ENCODE measurements around the gene SKI.

SKI gene

DNA sequence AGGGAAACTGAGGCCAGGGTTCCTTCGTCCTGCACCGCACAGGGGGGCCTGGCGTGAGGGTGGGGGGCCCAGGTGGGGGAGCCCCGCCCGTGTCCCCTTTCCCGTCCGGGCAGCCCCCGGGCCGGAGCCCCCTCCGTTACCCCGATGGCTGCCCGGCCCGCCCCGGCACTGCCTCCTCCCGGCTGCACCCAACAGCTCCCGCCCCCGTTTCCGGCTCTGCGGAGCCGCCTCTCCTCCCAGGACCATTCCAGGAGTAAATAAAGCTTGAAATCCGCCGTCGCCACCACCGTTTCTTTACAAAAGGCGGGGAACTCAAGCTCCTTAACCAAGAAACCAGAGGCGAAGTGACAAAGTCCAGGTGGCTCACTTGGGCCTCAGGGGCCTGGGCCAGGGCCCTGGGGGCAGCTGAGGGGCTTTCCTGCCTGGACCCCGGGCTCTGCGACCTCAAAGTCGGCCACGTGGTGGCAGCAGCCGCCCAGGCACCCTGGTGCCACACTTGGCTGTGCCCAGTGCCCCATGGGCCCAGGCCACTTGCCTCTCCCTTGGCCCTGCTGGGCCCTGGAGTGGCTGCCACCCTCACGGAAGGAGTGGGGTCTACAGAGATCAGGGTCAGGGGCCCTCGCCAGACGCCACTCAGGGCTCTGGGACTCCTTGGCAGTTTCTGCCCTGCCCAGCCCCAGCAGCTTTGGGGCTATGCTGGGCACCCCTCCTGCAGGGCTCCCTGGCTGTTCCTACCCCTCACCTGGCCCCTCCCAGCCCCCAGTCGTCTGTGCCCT lies 33.0 kb upstream of the SKI start:
- DNase-seq, result peak; percentile 90

DNA sequence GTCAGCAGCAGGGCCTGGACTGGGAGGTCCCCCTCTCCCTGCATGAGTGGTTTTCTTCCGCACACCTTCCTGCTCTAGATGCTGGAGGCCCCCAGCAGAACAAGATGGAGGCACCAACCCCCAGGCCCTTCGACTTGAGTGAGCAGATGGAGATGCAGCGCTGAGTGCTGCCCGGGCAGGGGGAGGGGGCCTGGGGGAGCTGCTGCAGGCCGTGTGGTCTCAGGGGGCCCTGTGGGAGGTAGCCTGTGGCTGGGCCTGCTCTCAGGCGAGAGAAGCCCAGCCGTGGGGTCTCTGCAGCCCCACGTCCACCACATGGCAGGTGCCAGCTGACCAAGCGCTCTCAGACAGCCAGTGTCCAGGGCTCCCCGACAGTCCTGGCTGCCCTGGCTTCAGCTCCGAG lies 32.3 kb upstream of the SKI start:
- no peak for DNase-seq

GRCh38 chr1:2196901-2197638 lies 31.0 kb upstream of the SKI start:
- no peak for DNase-seq

- no peak for DNase-seq
Observed at GRCh38 chr1:2197707-2198165, 30.4 kb upstream of the SKI start.

GRCh38 chr1:2198571-2198970 lies 29.5 kb upstream of the SKI start:
- no peak for DNase-seq

GRCh38 chr1:2199042-2199810 lies 28.9 kb upstream of the SKI start:
- peak; percentile 95 for DNase-seq

DNA sequence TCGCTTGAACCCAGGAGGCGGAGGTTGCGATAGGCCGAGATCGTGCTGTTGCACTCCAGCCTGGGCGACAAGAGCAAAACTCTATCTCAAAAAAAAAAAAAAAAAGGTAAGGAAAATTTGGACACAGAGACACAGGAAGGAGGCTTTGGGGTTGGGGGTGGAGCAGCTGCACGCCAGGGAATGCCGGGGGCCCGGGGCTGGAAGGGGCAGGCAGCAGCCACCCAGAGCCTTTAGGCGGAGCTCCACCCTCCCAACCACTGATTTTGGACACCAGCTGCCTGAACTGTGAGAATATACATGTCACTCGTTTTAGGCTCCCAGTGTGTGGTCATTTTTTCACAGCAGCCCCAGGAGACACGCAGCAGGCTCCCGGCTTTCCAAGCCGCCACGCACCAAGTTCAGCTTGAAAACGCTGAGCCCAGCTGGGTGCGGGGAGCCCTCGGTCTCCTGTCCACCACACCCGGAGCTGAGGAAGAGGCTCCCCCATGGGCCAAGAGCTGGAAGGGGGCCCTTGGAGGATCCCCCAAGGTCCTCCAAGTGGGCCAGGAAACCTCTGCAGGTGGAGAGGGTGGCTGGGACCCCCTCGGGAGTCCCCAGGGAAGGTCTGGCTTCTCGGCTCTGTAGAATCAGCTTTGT lies 27.7 kb upstream of the SKI start:
- no peak for DNase-seq

DNA sequence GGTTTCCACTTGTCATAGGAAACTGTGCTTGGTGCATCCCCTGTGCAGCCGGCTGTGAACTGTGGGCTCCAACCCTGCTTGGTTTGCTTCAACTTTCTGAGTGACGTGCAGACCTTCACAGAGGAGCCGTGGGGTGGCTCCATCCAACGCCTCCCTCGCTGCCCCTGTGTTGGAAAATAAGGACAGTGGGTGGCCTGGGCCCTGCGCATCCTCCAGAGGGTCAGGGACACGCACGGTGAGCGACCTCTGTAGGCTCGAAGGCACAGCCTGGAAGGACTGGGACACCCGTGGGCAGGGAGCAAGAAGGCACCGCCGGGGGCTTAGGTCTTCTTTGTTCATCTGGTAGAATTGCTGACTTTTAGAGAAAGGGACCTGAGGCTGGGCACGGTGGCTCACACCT lies 27.1 kb upstream of the SKI start:
- no peak for DNase-seq

GRCh38 chr1:2202008-2202575 lies 26.0 kb upstream of the SKI start:
- DNase-seq, result no peak

- no peak for DNase-seq
Observed at GRCh38 chr1:2202843-2203601, 25.1 kb upstream of the SKI start.

GRCh38 chr1:2203671-2204414 lies 24.3 kb upstream of the SKI start:
- no peak for DNase-seq

- no peak for DNase-seq
Observed at GRCh38 chr1:2204415-2205190, 23.5 kb upstream of the SKI start.

DNA sequence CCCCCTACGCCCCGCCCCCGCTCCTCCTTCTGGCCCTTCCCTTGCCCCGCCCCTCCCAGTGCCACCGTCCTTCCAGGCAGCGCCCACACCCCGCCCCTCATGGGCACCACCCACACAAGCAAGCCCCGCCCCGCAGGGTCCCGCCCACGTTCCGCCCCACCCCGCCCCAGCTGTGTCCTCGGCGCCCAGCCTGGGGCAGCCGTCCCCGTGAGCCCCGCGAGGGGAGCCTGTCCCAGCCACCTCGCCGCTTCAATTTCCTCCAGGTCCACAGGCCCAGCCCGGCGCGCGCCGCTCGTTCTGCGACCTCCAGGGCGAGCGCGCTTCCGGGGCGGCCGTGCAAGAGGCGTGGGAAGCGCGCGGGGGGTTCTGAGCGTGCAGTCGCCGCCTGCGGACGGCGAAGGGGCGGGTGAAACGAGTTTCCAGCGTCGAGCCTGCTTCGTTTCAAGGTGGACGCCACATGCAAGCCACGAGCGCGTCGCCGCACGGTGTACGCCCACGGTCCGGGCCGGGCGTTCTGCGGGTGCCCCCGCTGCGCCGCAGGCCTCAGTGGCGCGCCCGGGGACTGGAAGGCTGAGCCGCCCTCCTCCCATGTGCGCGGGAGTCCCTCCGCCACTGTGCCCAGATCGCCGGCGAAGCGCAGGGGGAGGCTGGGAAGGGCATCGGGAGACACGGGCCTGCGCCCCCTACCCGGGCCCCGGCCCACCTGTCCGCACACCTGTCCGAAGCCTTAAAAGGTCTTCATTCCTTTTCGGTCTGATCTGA lies 22.7 kb upstream of the SKI start:
- peak; percentile 97 for DNase-seq

DNA sequence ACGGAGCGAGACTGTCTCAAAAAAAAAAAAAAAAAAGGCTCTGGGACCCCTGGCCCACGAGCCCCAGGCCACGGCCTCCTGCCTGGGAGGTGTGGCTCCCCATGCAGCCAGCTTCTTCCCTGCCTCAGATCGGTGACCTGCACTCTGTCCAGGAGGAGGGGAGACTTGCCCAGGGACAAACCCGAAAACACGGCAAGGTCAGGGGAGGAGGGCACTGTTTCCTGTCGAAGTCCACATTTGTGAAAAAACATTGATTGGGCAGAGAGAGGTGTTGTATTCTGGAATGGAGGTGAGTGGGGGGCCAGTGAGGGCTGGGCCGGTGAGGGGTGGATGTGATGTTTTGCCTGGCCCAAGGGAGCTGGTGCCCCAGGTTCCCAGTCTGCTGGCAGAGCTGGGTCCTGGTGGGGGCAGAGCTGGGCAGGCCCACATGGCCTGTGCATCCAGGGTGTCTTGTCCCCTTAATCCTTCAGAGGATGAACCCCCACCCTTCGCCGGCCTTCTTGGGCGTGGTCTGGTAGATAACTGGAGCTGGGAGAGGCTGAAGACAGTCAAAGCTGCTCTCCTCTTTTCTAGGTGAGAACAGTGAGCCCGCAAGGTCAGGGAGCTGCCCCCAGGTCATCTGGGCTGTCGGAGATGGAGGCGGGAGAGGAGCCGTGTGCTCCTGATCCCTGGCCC lies 21.2 kb upstream of the SKI start:
- DNase-seq, result no peak

GRCh38 chr1:2208309-2209239 lies 19.5 kb upstream of the SKI start:
- no peak for DNase-seq

- no peak for DNase-seq
Observed at GRCh38 chr1:2209400-2210083, 18.6 kb upstream of the SKI start.

DNA sequence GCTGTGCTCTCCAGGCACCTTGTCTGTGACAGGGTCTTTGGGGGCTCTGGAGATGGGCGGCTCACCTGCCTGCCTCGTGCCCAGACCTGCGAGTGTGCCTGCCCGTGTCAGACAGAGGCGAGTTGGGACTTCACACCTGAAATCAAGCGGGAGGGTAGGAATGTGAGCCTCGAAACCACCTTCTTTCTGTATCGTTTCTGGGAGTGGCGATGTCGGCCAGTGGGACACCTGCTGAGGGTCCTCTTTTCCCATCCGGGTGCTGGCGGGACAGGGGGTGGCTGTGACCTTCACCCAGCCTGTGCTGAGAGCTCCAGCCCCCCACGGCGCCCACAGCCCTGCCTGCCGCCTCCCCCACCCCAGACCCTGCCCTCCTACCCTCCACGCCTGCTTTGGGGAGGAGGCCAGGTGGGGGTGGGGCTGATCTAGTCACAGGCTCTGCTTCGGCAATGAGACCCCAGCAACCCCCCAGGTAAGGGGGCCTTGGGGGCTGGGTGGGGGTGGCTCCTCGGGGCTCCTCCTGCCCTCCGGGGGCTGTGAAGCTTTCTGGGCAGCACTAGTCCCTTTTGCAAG lies 17.9 kb upstream of the SKI start:
- DNase-seq, result no peak
